ENCODE data around the gene C5orf47. TPM values are rescaled to one million over a fixed set of nuclear protein-coding genes. Genes with fewer than 3 reads are reported as not detected.

Gene C5orf47
- total and polyA plus RNA-seq, 7 donors, result 0.01 to 0.49 (median 0.14) TPM; not detected in 2

DNA sequence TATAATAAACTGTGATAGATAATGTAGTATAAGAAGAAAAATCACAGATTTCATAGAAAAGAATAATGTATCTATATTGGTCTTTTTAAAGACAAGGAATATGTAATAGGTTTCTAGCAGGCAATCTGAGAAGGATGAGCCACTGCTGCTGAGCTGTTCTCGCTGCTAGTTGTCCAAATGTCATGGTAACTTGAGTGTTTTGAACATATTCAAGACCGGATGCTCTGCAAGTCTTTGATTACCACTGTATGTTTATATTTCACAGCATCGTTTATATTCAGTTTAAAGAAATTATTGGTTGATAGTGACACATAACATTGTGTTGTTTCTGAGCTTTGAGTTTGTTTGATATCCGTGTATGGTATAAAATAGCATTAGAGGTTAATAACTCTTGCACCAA is 9.6 kb downstream of the C5orf47 start:
- 55 to 64% (median 61%) methylated on average over 4 of the region's 4 CpGs for WGBS, 3 donors
- H3K4me1 ChIP-seq, result no peaks in the 10 kb centered on the region
- H3K9me3 ChIP-seq, result no peaks in the 10 kb centered on the region
- intact Hi-C loops (cut with DNase I), result no loop called here
- no peak for ATAC-seq
- no peaks in the 10 kb centered on the region for H3K36me3 ChIP-seq (ENCODE audit: insufficient read depth in 1 of 2, low read depth in 1 of 2)
- no peak for DNase-seq
- no peak overlapping the region for H3K27ac ChIP-seq
- TF ChIP-seq, protein P1, sequence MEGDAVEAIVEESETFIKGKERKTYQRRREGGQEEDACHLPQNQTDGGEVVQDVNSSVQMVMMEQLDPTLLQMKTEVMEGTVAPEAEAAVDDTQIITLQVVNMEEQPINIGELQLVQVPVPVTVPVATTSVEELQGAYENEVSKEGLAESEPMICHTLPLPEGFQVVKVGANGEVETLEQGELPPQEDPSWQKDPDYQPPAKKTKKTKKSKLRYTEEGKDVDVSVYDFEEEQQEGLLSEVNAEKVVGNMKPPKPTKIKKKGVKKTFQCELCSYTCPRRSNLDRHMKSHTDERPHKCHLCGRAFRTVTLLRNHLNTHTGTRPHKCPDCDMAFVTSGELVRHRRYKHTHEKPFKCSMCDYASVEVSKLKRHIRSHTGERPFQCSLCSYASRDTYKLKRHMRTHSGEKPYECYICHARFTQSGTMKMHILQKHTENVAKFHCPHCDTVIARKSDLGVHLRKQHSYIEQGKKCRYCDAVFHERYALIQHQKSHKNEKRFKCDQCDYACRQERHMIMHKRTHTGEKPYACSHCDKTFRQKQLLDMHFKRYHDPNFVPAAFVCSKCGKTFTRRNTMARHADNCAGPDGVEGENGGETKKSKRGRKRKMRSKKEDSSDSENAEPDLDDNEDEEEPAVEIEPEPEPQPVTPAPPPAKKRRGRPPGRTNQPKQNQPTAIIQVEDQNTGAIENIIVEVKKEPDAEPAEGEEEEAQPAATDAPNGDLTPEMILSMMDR (IDR thresholded peaks at IDR 0.05), result no peak
- no peak overlapping the region for H3K4me3 ChIP-seq
- peaks cover 0 to 8% (median 2%) of the 10 kb centered on the region in 3 donors for H3K27me3 ChIP-seq (ENCODE audit: insufficient read depth in 3 of 3, low read length in 2 of 3)

GRCh38 chr5:174000076-174000475 is 11.1 kb downstream of the C5orf47 start:
- H3K27me3 ChIP-seq (ENCODE audit: insufficient read depth in 3 of 3, low read length in 2 of 3), result peaks cover 0 to 8% (median 2%) of the 10 kb centered on the region in 3 donors
- no peaks in the 10 kb centered on the region for H3K9me3 ChIP-seq
- WGBS, 3 donors, result 81 to 88% (median 86%) methylated on average over 4 of the region's 4 CpGs
- no peaks in the 10 kb centered on the region for H3K4me1 ChIP-seq
- no peaks in the 10 kb centered on the region for H3K36me3 ChIP-seq (ENCODE audit: insufficient read depth in 1 of 2, low read depth in 1 of 2)
- ATAC-seq (no peak), DNase-seq (no peak)
- TF ChIP-seq, protein P1 (IDR thresholded peaks at IDR 0.05), result no peak
- intact Hi-C loops (cut with DNase I), result no loop called here
- H3K27ac ChIP-seq, result no peak overlapping the region
- no peak overlapping the region for H3K4me3 ChIP-seq

DNA sequence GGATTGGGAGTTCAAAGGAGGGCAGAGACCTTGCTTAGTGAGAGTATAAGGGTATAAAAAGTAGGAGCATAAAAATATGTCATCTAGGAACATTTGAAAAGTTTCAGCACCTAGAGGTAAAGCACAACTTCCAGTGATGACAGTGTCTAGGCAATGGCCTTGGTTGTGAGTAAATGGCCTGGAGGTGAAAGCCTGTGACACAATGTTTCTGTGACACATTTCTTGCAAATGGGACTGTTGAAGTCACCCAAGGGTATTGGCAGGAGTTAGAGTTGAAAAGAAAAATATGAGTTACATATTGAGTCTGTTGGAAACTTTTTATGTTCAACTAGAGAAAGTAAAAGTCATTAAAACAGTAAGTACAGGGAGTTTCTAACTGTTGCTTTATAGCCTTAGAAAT is 14.8 kb downstream of the C5orf47 start:
- TF ChIP-seq, protein P1 (IDR thresholded peaks at IDR 0.05), result no peak
- ATAC-seq, result no peak
- no peak overlapping the region for H3K27ac ChIP-seq

DNA sequence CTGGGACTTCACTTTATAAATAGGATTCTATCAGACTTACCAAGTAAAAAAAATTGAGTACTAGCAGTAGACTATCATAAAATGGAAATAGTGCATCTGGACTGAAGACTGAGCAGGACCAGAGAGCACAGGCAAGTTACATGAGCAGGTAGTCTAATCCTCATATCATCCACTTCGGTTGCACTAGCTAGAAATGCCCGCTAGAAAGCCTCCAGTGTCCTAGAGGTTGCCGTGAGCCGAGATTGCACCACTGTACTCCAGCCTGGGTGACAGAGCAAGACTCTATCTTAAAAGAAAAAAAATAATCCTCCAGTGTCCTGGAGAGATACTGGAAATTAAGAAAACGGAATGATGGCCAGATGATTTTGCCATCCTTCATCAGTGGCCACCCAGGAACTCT is 20.0 kb downstream of the C5orf47 start:
- no peak overlapping the region for H3K4me3 ChIP-seq
- ATAC-seq, result no peak
- H3K4me1 ChIP-seq, result no peaks in the 10 kb centered on the region
- intact Hi-C loops (cut with DNase I), result no loop called here
- H3K36me3 ChIP-seq (ENCODE audit: insufficient read depth in 1 of 2, low read depth in 1 of 2), result no peaks in the 10 kb centered on the region
- DNase-seq, result no peak
- no peaks in the 10 kb centered on the region for H3K9me3 ChIP-seq
- TF ChIP-seq, protein P1 (IDR thresholded peaks at IDR 0.05), result no peak
- H3K27me3 ChIP-seq (ENCODE audit: insufficient read depth in 3 of 3, low read length in 2 of 3), result no peaks in the 10 kb centered on the region
- 86 to 90% (median 88%) methylated on average over 5 of the region's 5 CpGs for WGBS, 3 donors
- no peak overlapping the region for H3K27ac ChIP-seq

More for the DNA sequence above, 14.8 kb downstream of the C5orf47 start:
- no peak overlapping the region for H3K4me3 ChIP-seq
- no peaks in the 10 kb centered on the region for H3K36me3 ChIP-seq (ENCODE audit: insufficient read depth in 1 of 2, low read depth in 1 of 2)
- no peaks in the 10 kb centered on the region for H3K27me3 ChIP-seq (ENCODE audit: insufficient read depth in 3 of 3, low read length in 2 of 3)
- H3K4me1 ChIP-seq, result no peaks in the 10 kb centered on the region
- no peaks in the 10 kb centered on the region for H3K9me3 ChIP-seq
- intact Hi-C loops (cut with DNase I), result no loop called here
- DNase-seq, result no peak

- no peaks in the 10 kb centered on the region for H3K27me3 ChIP-seq (ENCODE audit: insufficient read depth in 3 of 3, low read length in 2 of 3)
- H3K27ac ChIP-seq, result no peak overlapping the region
- TF ChIP-seq, protein P1 (IDR thresholded peaks at IDR 0.05), result no peak
- 57 to 71% (median 59%) methylated on average over 1 of the region's 1 CpG for WGBS, 3 donors
- H3K36me3 ChIP-seq (ENCODE audit: insufficient read depth in 1 of 2, low read depth in 1 of 2), result no peaks in the 10 kb centered on the region
- H3K4me1 ChIP-seq, result no peaks in the 10 kb centered on the region
- H3K4me3 ChIP-seq, result no peak overlapping the region
- H3K9me3 ChIP-seq, result no peaks in the 10 kb centered on the region
- DNase-seq (no peak), ATAC-seq (no peak)
- intact Hi-C loops (cut with DNase I), result no loop called here
Observed at GRCh38 chr5:174010365-174010764, 21.4 kb downstream of the C5orf47 start.

All from psoas muscle (tissue), 8 donors.